ENCODE measurements around the gene RHOV. TPM values are rescaled to one million over a fixed set of nuclear protein-coding genes. Genes with fewer than 3 reads are reported as not detected.
A peak's percentile ranks its signal among the peaks of the same experiment; 100 is the strongest.

Gene RHOV
- total RNA-seq, 1 experiment from 2014 or later = 6.0 TPM

DNA sequence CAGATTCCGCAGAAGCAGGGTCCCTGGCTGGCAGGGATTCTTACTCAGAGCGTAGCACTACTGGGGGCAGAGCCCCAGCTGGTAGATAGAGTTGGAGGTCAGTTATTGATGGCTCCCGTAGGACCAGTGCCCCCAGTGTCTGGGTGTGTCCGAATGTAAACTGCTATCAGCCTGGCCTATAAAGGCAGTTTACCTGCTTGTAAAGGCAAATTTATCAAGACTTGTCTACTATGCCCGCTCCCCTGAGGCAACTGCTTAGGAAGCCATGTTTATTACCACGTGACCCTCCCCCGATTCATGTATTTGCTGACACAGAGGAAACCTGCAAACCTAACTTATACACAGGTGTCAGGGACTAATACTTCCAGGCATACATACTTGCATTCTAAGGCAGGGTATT is 44.9 kb downstream of the RHOV start:
- ChIA-PET RAD21 (ENCODE audit: low non-redundant PET in 1 of 2, low total read pairs in 2 of 2, uncharacterized antibody in 2 of 2, unreplicated experiment in 2 of 2) (no interaction called here), POLR2A (no interaction called here), CTCF (no interaction called here)
- H3K27me3 ChIP-seq (ENCODE audit: insufficient read depth, low read length) = no peaks in the 10 kb centered on the region
- TF ChIP-seq RAD21 (IDR thresholded peaks at IDR 0.05; ENCODE audit: low read depth) (no peak), JUND (IDR thresholded peaks at IDR 0.05) (no peak)
- TF ChIP-seq, protein P1, sequence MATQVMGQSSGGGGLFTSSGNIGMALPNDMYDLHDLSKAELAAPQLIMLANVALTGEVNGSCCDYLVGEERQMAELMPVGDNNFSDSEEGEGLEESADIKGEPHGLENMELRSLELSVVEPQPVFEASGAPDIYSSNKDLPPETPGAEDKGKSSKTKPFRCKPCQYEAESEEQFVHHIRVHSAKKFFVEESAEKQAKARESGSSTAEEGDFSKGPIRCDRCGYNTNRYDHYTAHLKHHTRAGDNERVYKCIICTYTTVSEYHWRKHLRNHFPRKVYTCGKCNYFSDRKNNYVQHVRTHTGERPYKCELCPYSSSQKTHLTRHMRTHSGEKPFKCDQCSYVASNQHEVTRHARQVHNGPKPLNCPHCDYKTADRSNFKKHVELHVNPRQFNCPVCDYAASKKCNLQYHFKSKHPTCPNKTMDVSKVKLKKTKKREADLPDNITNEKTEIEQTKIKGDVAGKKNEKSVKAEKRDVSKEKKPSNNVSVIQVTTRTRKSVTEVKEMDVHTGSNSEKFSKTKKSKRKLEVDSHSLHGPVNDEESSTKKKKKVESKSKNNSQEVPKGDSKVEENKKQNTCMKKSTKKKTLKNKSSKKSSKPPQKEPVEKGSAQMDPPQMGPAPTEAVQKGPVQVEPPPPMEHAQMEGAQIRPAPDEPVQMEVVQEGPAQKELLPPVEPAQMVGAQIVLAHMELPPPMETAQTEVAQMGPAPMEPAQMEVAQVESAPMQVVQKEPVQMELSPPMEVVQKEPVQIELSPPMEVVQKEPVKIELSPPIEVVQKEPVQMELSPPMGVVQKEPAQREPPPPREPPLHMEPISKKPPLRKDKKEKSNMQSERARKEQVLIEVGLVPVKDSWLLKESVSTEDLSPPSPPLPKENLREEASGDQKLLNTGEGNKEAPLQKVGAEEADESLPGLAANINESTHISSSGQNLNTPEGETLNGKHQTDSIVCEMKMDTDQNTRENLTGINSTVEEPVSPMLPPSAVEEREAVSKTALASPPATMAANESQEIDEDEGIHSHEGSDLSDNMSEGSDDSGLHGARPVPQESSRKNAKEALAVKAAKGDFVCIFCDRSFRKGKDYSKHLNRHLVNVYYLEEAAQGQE (IDR thresholded peaks at IDR 0.05; ENCODE audit: low read depth) = no peak
- TF ChIP-seq, protein P2, sequence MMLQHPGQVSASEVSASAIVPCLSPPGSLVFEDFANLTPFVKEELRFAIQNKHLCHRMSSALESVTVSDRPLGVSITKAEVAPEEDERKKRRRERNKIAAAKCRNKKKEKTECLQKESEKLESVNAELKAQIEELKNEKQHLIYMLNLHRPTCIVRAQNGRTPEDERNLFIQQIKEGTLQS (IDR thresholded peaks at IDR 0.05) = no peak
- no peaks in the 10 kb centered on the region for H4K20me1 ChIP-seq (ENCODE audit: insufficient read depth)
- H3K9me3 ChIP-seq (ENCODE audit: control insufficient read depth in 1 of 2, insufficient read depth in 1 of 2, low read depth in 1 of 2, low read length in 2 of 2) = no peaks in the 10 kb centered on the region
- no peak overlapping the region for H3K4me3 ChIP-seq (replicated peaks in 1 of 2; ENCODE audit: low read depth in 1 of 2, low read length in 2 of 2)
- H3K9me2 ChIP-seq (ENCODE audit: insufficient read depth) = no peaks in the 10 kb centered on the region
- H3K4me2 ChIP-seq (ENCODE audit: low read length) = no peak overlapping the region
- ATAC-seq (no peak), DNase-seq (ENCODE audit: low read depth, low spot score) (no peak)
- H3K79me2 ChIP-seq (ENCODE audit: insufficient read depth, low read length) = no peaks in the 10 kb centered on the region
- intact Hi-C loops (cut with micrococcal nuclease) = no loop called here
- H3K27ac ChIP-seq (ENCODE audit: low read depth, low read length) = no peak overlapping the region
- H3K36me3 ChIP-seq (ENCODE audit: control insufficient read depth in 1 of 2, insufficient read depth in 2 of 2, low read length in 2 of 2) = no peaks in the 10 kb centered on the region
- no TSS peak for BruUV-seq (replicated peaks)
- H3K9ac ChIP-seq (ENCODE audit: low read length) = no peak overlapping the region
- H3K4me1 ChIP-seq (ENCODE audit: control insufficient read depth in 1 of 2, insufficient read depth in 2 of 2, low read length in 2 of 2) = peaks cover 24 to 34% of the 10 kb centered on the region in 2 experiments
- H2AFZ ChIP-seq (ENCODE audit: low read depth, low read length, poor library complexity, severe bottlenecking) = no peak overlapping the region

DNA sequence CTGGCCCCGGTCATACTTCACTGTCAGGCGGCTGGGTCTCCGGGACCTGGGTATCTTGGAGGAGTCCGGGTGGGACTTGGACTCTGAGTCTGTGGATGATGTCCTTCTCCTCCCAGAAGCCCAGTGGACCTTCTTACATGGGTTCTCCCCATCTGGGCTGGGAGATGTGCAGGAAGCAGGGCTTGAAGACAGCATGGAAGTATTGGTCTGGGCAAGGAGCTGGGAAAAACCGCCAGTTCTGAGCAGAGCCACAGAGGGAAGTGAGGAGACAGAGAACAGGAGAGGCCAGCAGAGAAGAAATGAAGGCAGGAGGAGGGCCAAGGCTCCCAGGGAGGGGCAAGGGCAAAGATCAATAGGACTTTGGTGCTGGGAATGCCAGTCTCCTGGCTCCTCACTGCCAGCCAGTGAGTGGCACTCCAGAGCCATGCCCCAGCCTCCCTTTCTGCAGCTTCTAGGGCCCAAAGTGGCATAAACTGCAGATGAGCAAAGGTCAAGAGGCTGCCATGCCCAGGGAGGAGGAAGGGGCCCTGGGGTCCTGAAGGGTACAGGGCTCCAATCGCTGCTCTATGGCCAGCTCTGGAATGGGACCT is 45.5 kb downstream of the RHOV start, which contains the start of gene PPP1R14D:
Gene PPP1R14D (minus strand): TSS at position 262 of the 590 bp plus-strand sequence. CDS start 67 bp downstream, at position 195.
- no peak within 1 kb of the TSS for H2AFZ ChIP-seq (ENCODE audit: low read depth, low read length, poor library complexity, severe bottlenecking)
- CTCF ChIA-PET = interaction anchor here (1.3 kb wide), 1 partner anchor 31 kb away, joined by 3 read pairs; no protein-coding TSS in a partner anchor
- H3K4me3 ChIP-seq (replicated peaks in 1 of 2; ENCODE audit: low read depth in 1 of 2, low read length in 2 of 2) = no peak within 1 kb of the TSS
- H3K4me2 ChIP-seq (ENCODE audit: low read length) = no peak within 1 kb of the TSS
- TF ChIP-seq TCF7L2 (IDR thresholded peaks at IDR 0.05; ENCODE audit: borderline replicate concordance, extremely low read depth, insufficient read depth, insufficient read length) (no peak), RAD21 (IDR thresholded peaks at IDR 0.05; ENCODE audit: low read depth) (peak; percentile 20; the same call in 1 of the 2 replicates)
- TF ChIP-seq, protein P1 (IDR thresholded peaks at IDR 0.05; ENCODE audit: low read depth) = no peak
- no peaks in the 10 kb centered on the region for H3K79me2 ChIP-seq (ENCODE audit: insufficient read depth, low read length)
- no peaks in the 10 kb centered on the region for H3K9me3 ChIP-seq (ENCODE audit: control insufficient read depth in 1 of 2, insufficient read depth in 1 of 2, low read depth in 1 of 2, low read length in 2 of 2)
- no peak within 1 kb of the TSS for H3K27ac ChIP-seq (ENCODE audit: low read depth, low read length)
- no peaks in the 10 kb centered on the region for H3K27me3 ChIP-seq (ENCODE audit: insufficient read depth, low read length)
- no peak within 1 kb of the TSS for H3K9ac ChIP-seq (ENCODE audit: low read length)
- POLR2A ChIA-PET = no interaction called here
- no peaks in the 10 kb centered on the region for H3K36me3 ChIP-seq (ENCODE audit: control insufficient read depth in 1 of 2, insufficient read depth in 2 of 2, low read length in 2 of 2)
- BruUV-seq (replicated peaks) = no TSS peak
- RAD21 ChIA-PET (ENCODE audit: low non-redundant PET in 1 of 2, low total read pairs in 2 of 2, uncharacterized antibody in 2 of 2, unreplicated experiment in 2 of 2) = no interaction called here
- ATAC-seq (no peak), DNase-seq (ENCODE audit: low read depth, low spot score) (no peak)
- H3K9me2 ChIP-seq (ENCODE audit: insufficient read depth) = no peaks in the 10 kb centered on the region
- intact Hi-C loops (cut with micrococcal nuclease) = no loop called here
- H4K20me1 ChIP-seq (ENCODE audit: insufficient read depth) = no peaks in the 10 kb centered on the region
- H3K4me1 ChIP-seq (ENCODE audit: control insufficient read depth in 1 of 2, insufficient read depth in 2 of 2, low read length in 2 of 2) = peaks cover 24 to 31% of the 10 kb centered on the region in 2 experiments
